ENCODE measurements around the gene L1CAM. TPM values are rescaled to one million over a fixed set of nuclear protein-coding genes. Genes with fewer than 3 reads are reported as not detected.

L1CAM gene
- polyA plus RNA-seq, 2 of the 4 experiments (the other 2 are of a cell fraction): 1.9 to 14.2 TPM

- TF ChIP-seq MYC (IDR thresholded peaks at IDR 0.05; ENCODE audit: borderline replicate concordance, low read length): no peak
- no peak for DNase-seq (ENCODE audit: low read depth in 1 of 2, low spot score in 1 of 2)
- H3K4me1 ChIP-seq: peaks cover 10% of the 10 kb centered on the region
- POLR2A ChIA-PET: no interaction called here
- H3K4me2 ChIP-seq: no peak overlapping the region
- WGBS (ENCODE audit: missing lambda C conversion rate): 57% methylated on average over 5 of the region's 12 CpGs
- no peak for ATAC-seq
- H3K9me3 ChIP-seq: no peaks in the 10 kb centered on the region
- no peak overlapping the region for H3K27ac ChIP-seq
- CTCF ChIA-PET: interaction anchor here (1.9 kb wide), 1 partner anchor 48 kb away, joined by 5 read pairs; no protein-coding TSS in a partner anchor
- no peak for FAIRE-seq
- no peak overlapping the region for H3K4me3 ChIP-seq
Measured at GRCh38 chrX:153879741-153880439, 6.1 kb downstream of the L1CAM start.

- no peak overlapping the region for H3K27ac ChIP-seq
- FAIRE-seq (no peak), DNase-seq (ENCODE audit: low read depth in 1 of 2, low spot score in 1 of 2) (no peak), ATAC-seq (no peak)
- WGBS (ENCODE audit: missing lambda C conversion rate): 72% methylated on average over 15 of the region's 28 CpGs
- H3K4me1 ChIP-seq: peaks cover 2% of the 10 kb centered on the region; the same call in 2 of the 3 replicates
- TF ChIP-seq MAX (IDR thresholded peaks at IDR 0.05) (no peak), RNF2 (IDR thresholded peaks at IDR 0.05; ENCODE audit: borderline replicate concordance, low read depth) (no peak)
- no peak overlapping the region for H3K4me2 ChIP-seq
- H3K9me3 ChIP-seq: no peaks in the 10 kb centered on the region
- CTCF ChIA-PET: interaction anchor here (1.9 kb wide), 1 partner anchor 49 kb away, joined by 5 read pairs; no protein-coding TSS in a partner anchor
- H3K4me3 ChIP-seq: no peak overlapping the region
- POLR2A ChIA-PET: no interaction called here
Measured at GRCh38 chrX:153878969-153879653, 6.9 kb downstream of the L1CAM start.

GRCh38 chrX:153878345-153878744 lies 7.6 kb downstream of the L1CAM start:
- WGBS (ENCODE audit: missing lambda C conversion rate): 18% methylated on average over 4 of the region's 5 CpGs
- Histone ChIP-seq H3K27ac (no peak overlapping the region), H3K9me3 (no peaks in the 10 kb centered on the region), H3K4me2 (no peak overlapping the region), H3K4me1 (no peaks in the 10 kb centered on the region), H3K4me3 (no peak overlapping the region)
- ChIA-PET CTCF (interaction anchor here (1.9 kb wide), 1 partner anchor 50 kb away, joined by 5 read pairs; no protein-coding TSS in a partner anchor), POLR2A (no interaction called here)
- FAIRE-seq (no peak), DNase-seq (ENCODE audit: low read depth in 1 of 2, low spot score in 1 of 2) (no peak), ATAC-seq (no peak)
- TF ChIP-seq REST (IDR thresholded peaks at IDR 0.05) (no peak), RAD21 (conservative IDR thresholded peaks at IDR 0.05 in 1 of 2, IDR thresholded peaks at IDR 0.05 in 1 of 2) (no peak), ESRRA (IDR thresholded peaks at IDR 0.05; ENCODE audit: borderline replicate concordance, low read length) (no peak), PHF8 (IDR thresholded peaks at IDR 0.05; ENCODE audit: borderline replicate concordance, low read depth) (no peak), MAFK (IDR thresholded peaks at IDR 0.05; ENCODE audit: partially characterized antibody) (no peak), GATA3 (IDR thresholded peaks at IDR 0.05; ENCODE audit: borderline replicate concordance) (no peak), HOXB5 (CRISPR knock-in tag; IDR thresholded peaks at IDR 0.05) (no peak), NPAS2 (CRISPR knock-in tag; IDR thresholded peaks at IDR 0.05; ENCODE audit: borderline replicate concordance) (no peak), EP300 (IDR thresholded peaks at IDR 0.05) (no peak), HES2 (IDR thresholded peaks at IDR 0.05) (no peak), SMC3 (IDR thresholded peaks at IDR 0.05) (no peak), HMGXB4 (CRISPR knock-in tag; IDR thresholded peaks at IDR 0.05; ENCODE audit: borderline replicate concordance) (no peak), FOSB (CRISPR knock-in tag; IDR thresholded peaks at IDR 0.05) (no peak), MYC (IDR thresholded peaks at IDR 0.05; ENCODE audit: borderline replicate concordance, low read length) (no peak)
